GM10248 (cell line): ENCODE measurements around the gene PI4KA.

Experiments used
- CTCF ChIA-PET: fragments of 300-600 bp; sonication (Branson Sonifier 250); formaldehyde crosslinking; extraction: SDS; loops from one replicate; lab custom pipeline; 2021; ENCODE audit warnings: antibody characterized with exemption; lab: Yijun Ruan, JAX
- POLR2A ChIA-PET: fragments of 350-650 bp; sonication (Branson Sonifier 250); formaldehyde crosslinking; extraction: SDS; loops from one replicate; lab custom pipeline; 2020; ENCODE audit warnings: antibody characterized with exemption; lab: Yijun Ruan, JAX
- DNase-seq: peaks from one replicate; pipeline ENCODE4 v3.0.0; 2012; ENCODE audit errors: extremely low spot score
- CTCF ChIP-seq: IDR thresholded peaks from 2 replicates; pipeline ENCODE4 v1.5.1; 2012; ENCODE audit warnings: mild to moderate bottlenecking, low read depth; ENCODE audit errors: extremely low read depth, missing control alignments, control extremely low read depth

The PI4KA gene

GRCh38 chr22:20881231-20881630 lies 22.6 kb upstream of the PI4KA start:
- CTCF ChIA-PET, result no interaction called here
- TF ChIP-seq CTCF, result no peak
- POLR2A ChIA-PET, result no interaction called here
- DNase-seq, result no peak

- ChIA-PET CTCF (interaction anchor here (1.1 kb wide), 3 partner anchors 8 to 28 kb away, joined by 3 read pairs; no protein-coding TSS in a partner anchor), POLR2A (no interaction called here)
- DNase-seq, result no peak
- TF ChIP-seq CTCF, result no peak
Measured at GRCh38 chr22:20877715-20878114, 19.1 kb upstream of the PI4KA start.

- ChIA-PET CTCF (interaction anchor here (1.2 to 3.0 kb wide), 3 partner anchors 9 to 12 kb away, joined by 3 to 10 read pairs (median 6); no protein-coding TSS in a partner anchor), POLR2A (no interaction called here)
- TF ChIP-seq CTCF, result no peak
- DNase-seq, result no peak
Measured at GRCh38 chr22:20875296-20875695, 16.7 kb upstream of the PI4KA start.

GRCh38 chr22:20873214-20873613 lies 14.6 kb upstream of the PI4KA start:
- TF ChIP-seq CTCF, result no peak
- ChIA-PET CTCF (interaction anchor here (1.9 kb wide), 1 partner anchor 44 kb away, joined by 5 read pairs; the partner anchor contains the start of gene CRKL), POLR2A (no interaction called here)
- DNase-seq, result no peak

- no peak for DNase-seq
- ChIA-PET CTCF (interaction anchor here (1.0 to 5.9 kb wide), 2 partner anchors 16 to 48 kb away, joined by 3 to 37 read pairs; partner anchors contain the start of gene CRKL), POLR2A (no interaction called here)
- no peak for TF ChIP-seq CTCF
Measured at GRCh38 chr22:20869234-20869633, 10.6 kb upstream of the PI4KA start.

- no peak for TF ChIP-seq CTCF
- DNase-seq, result no peak
- CTCF ChIA-PET, result interaction anchor here (1.0 to 5.9 kb wide), 3 partner anchors 17 to 49 kb away, joined by 3 to 37 read pairs (median 3); partner anchors contain the start of gene CRKL
- POLR2A ChIA-PET, result no interaction called here
Measured at GRCh38 chr22:20868025-20868962, 9.7 kb upstream of the PI4KA start.
